Caco-2 (cell line): ENCODE measurements around the gene PRSS53. TPM values are rescaled to one million over a fixed set of nuclear protein-coding genes. Genes with fewer than 3 reads are reported as not detected.

Experiments
- BruUV-seq: library from RNA; stranded (reverse); fragments of 400-500 nt; replicated peaks from 2 replicates; lab custom pipeline; 2021; lab: Mats Ljungman, UMichigan
- CTCF ChIA-PET: fragments of 300-600 bp; sonication (Branson Sonifier 250); formaldehyde crosslinking; loops from one replicate; lab custom pipeline; 2022; ENCODE audit warnings: antibody characterized with exemption; lab: Charles Lee
- POLR2A ChIA-PET: fragments of 300-600 bp; sonication (Branson Sonifier 250); formaldehyde crosslinking; loops from one replicate; lab custom pipeline; 2022; ENCODE audit warnings: antibody characterized with exemption; lab: Charles Lee
- DNase-seq, 2 experiments: peaks; one replicate each; pipeline versions ENCODE4 v3.0.0 to v3.0.0-alpha.2; 2020 to 2022
- H3K27me3 ChIP-seq: replicated peaks from 2 replicates; pipeline ENCODE4 v1.6.0; 2011; ENCODE audit warnings: low read length; ENCODE audit not compliant: control insufficient read depth, insufficient read depth
- H3K36me3 ChIP-seq: 2 replicates; pipeline ENCODE4 v1.5.1; 2011; ENCODE audit warnings: low read length; ENCODE audit not compliant: control insufficient read depth, insufficient read depth
- H3K4me1 ChIP-seq: fragments of 250-450 bp; sonication (Bioruptor Pico); 2 replicates; pipeline ENCODE4 v1.5.1; 2020; ENCODE audit warnings: mild to moderate bottlenecking
- H3K4me3 ChIP-seq: 2 replicates; pipeline ENCODE4 v1.5.1; 2011; ENCODE audit warnings: low read depth, mild to moderate bottlenecking, control low read depth, low read length
- H3K9me3 ChIP-seq: fragments of 250-450 bp; sonication (Bioruptor Pico); 2 replicates; pipeline ENCODE4 v1.5.1; 2020; ENCODE audit warnings: mild to moderate bottlenecking, moderate library complexity
- H3K27ac Mint-ChIP-seq: one replicate; pipeline ENCODE4 v1.8.0; 2022; ENCODE audit warnings: mixed read lengths; ENCODE audit not compliant: unreplicated experiment
- H3K27me3 Mint-ChIP-seq: one replicate; pipeline ENCODE4 v1.8.0; 2022; ENCODE audit warnings: mixed read lengths; ENCODE audit not compliant: insufficient read depth, unreplicated experiment
- H3K36me3 Mint-ChIP-seq: one replicate; pipeline ENCODE4 v1.8.0; 2022; ENCODE audit warnings: mild to moderate bottlenecking, mixed read lengths; ENCODE audit not compliant: insufficient read depth, unreplicated experiment
- H3K4me1 Mint-ChIP-seq: one replicate; pipeline ENCODE4 v1.8.0; 2022; ENCODE audit warnings: low read depth, mixed read lengths; ENCODE audit not compliant: unreplicated experiment
- H3K4me3 Mint-ChIP-seq: one replicate; pipeline ENCODE4 v1.8.0; 2022; ENCODE audit warnings: mild to moderate bottlenecking, moderate library complexity, mixed read lengths; ENCODE audit not compliant: unreplicated experiment
- H3K9me3 Mint-ChIP-seq: one replicate; pipeline ENCODE4 v1.8.0; 2022; ENCODE audit warnings: mixed read lengths; ENCODE audit not compliant: unreplicated experiment
- intact Hi-C: fragments of 100-400 bp; cut with micrococcal nuclease; formaldehyde crosslinking; loops from one replicate; pipeline ENCODE4 v1.10.0; 2022; ENCODE audit not compliant: unreplicated experiment
- total RNA-seq: library from RNA; stranded (reverse); gene quantifications from 2 replicates; pipeline ENCODE4 v1.2.3, GENCODE V29; 2022
- TF ChIP-seq, protein P1 (sequence below), 2 experiments: fragments of 200-600 bp in 1 of 2; IDR thresholded peaks; 1 replicate in 1 of 2; 2 replicates in 1 of 2; pipeline versions ENCODE4 v1.5.1 to v1.8.0; 2011 to 2022; ENCODE audit warnings: antibody characterized with exemption in 1 of 2, control low read depth in 1 of 2, inconsistent platforms in 1 of 2, low read depth in 1 of 2, low read length in 1 of 2, mild to moderate bottlenecking in 1 of 2, moderate library complexity in 1 of 2; ENCODE audit not compliant: insufficient read depth in 1 of 2, severe bottlenecking in 1 of 2, unreplicated experiment in 1 of 2

Gene PRSS53
- total RNA-seq, 1 experiment from 2014 or later, result 1.8 TPM

DNA sequence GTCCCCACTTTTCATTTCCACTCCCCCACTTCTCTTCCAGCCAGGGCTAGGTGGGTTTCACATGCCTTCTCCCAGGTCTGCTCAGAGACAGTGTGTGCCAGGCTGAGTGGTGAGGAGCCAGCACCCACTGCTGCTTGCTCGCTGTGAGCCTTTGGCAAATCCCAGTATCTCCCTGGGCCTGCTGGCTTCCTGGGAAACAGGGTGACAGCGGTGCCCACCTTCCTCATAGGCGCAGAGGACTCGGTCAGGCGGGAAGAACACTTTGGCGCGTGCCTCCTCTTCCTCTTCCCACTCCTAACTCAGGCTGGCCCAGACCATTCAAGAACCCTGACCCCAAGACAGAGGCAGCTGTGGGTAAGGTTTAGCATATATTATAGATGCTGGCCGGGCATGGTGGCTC lies 456 bp upstream of the PRSS53 start:
- intact Hi-C loops, result no loop called here
- no peak for DNase-seq
- H3K36me3 ChIP-seq, result no peaks in the 10 kb centered on the region; the same call in 1 of the 2 replicates
- Mint-ChIP-seq H3K36me3 (peaks cover 15% of the 10 kb centered on the region), H3K27ac (no peak overlapping the region), H3K4me3 (no peak overlapping the region), H3K9me3 (no peaks in the 10 kb centered on the region), H3K4me1 (peaks cover 5% of the 10 kb centered on the region), H3K27me3 (no peaks in the 10 kb centered on the region)
- no peaks in the 10 kb centered on the region for H3K4me1 ChIP-seq
- TF ChIP-seq, protein P1, sequence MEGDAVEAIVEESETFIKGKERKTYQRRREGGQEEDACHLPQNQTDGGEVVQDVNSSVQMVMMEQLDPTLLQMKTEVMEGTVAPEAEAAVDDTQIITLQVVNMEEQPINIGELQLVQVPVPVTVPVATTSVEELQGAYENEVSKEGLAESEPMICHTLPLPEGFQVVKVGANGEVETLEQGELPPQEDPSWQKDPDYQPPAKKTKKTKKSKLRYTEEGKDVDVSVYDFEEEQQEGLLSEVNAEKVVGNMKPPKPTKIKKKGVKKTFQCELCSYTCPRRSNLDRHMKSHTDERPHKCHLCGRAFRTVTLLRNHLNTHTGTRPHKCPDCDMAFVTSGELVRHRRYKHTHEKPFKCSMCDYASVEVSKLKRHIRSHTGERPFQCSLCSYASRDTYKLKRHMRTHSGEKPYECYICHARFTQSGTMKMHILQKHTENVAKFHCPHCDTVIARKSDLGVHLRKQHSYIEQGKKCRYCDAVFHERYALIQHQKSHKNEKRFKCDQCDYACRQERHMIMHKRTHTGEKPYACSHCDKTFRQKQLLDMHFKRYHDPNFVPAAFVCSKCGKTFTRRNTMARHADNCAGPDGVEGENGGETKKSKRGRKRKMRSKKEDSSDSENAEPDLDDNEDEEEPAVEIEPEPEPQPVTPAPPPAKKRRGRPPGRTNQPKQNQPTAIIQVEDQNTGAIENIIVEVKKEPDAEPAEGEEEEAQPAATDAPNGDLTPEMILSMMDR (IDR thresholded peaks at IDR 0.05; ENCODE audit: insufficient read depth in 1 of 2, low read depth in 1 of 2, low read length in 1 of 2, severe bottlenecking in 1 of 2, unreplicated experiment in 1 of 2), result no peak
- no peak overlapping the region for H3K4me3 ChIP-seq
- no TSS peak for BruUV-seq
- POLR2A ChIA-PET, result no interaction called here
- CTCF ChIA-PET, result no interaction called here
- H3K27me3 ChIP-seq, result no peaks in the 10 kb centered on the region
- no peaks in the 10 kb centered on the region for H3K9me3 ChIP-seq

DNA sequence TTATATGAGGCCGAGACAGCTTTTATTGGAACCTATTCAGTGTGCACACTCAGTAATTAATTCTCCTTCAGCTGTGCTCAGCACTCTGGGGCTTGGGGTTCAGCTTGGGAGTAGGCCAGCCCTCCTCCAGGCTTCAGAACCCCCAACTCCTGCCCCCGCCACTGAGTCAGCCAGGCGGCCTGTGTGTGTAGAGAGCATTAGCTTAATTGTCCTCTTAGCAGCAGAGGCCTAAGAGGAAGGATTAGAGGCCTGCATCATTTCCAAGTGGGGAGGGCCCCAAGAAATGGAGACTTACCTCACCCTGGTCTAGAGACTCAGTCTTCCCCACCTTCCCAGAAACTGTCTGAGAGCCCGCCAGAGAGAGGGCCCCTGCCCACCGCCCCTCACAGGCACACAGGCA lies 772 bp downstream of the PRSS53 start:
- TF ChIP-seq, protein P1 (IDR thresholded peaks at IDR 0.05; ENCODE audit: insufficient read depth in 1 of 2, low read depth in 1 of 2, low read length in 1 of 2, severe bottlenecking in 1 of 2, unreplicated experiment in 1 of 2), result no peak
- BruUV-seq, result no TSS peak
- H3K27me3 ChIP-seq, result no peaks in the 10 kb centered on the region
- no peaks in the 10 kb centered on the region for H3K4me1 ChIP-seq
- Mint-ChIP-seq H3K27ac (no peak overlapping the region), H3K4me3 (no peak overlapping the region), H3K36me3 (peaks cover 24% of the 10 kb centered on the region), H3K27me3 (no peaks in the 10 kb centered on the region), H3K9me3 (no peaks in the 10 kb centered on the region), H3K4me1 (no peaks in the 10 kb centered on the region)
- H3K9me3 ChIP-seq, result no peaks in the 10 kb centered on the region
- no peak overlapping the region for H3K4me3 ChIP-seq
- H3K36me3 ChIP-seq, result no peaks in the 10 kb centered on the region; the same call in 1 of the 2 replicates
- DNase-seq, result no peak
- intact Hi-C loops, result no loop called here
- CTCF ChIA-PET, result interaction anchor here (0.5 kb wide), 1 partner anchor 153 kb away, joined by 3 read pairs; no protein-coding TSS in a partner anchor
- POLR2A ChIA-PET, result no interaction called here

DNA sequence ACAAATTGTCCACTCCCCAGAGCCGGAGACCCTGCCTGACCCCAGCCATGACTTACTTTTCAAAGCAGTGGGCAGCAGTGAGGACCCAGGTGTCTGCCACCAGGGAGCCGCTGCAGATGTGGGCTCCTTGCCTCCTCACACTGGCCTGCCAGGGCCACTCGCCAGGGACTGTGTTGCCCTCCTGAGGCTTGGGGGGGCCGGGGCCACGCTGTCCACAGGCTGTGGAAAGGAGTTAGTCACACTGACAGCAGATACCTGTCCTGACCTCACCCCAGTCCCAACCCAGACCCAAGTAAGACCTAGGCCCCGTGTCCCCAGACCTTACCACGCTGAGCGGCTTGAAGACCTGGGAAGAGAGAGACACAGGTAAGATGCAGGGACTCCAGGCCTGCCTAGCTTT lies 1.3 kb downstream of the PRSS53 start:
- no peaks in the 10 kb centered on the region for H3K4me1 Mint-ChIP-seq
- H3K27me3 Mint-ChIP-seq, result no peaks in the 10 kb centered on the region
- Histone ChIP-seq H3K36me3 (no peaks in the 10 kb centered on the region; the same call in 1 of the 2 replicates), H3K4me1 (no peaks in the 10 kb centered on the region), H3K4me3 (no peak overlapping the region), H3K9me3 (no peaks in the 10 kb centered on the region), H3K27me3 (no peaks in the 10 kb centered on the region)
- TF ChIP-seq, protein P1 (IDR thresholded peaks at IDR 0.05; ENCODE audit: insufficient read depth in 1 of 2, low read depth in 1 of 2, low read length in 1 of 2, severe bottlenecking in 1 of 2, unreplicated experiment in 1 of 2), result no peak
- no peak for DNase-seq
- no peak overlapping the region for H3K4me3 Mint-ChIP-seq
- H3K9me3 Mint-ChIP-seq, result no peaks in the 10 kb centered on the region
- ChIA-PET POLR2A (no interaction called here), CTCF (no interaction called here)
- H3K27ac Mint-ChIP-seq, result no peak overlapping the region
- intact Hi-C loops, result no loop called here
- BruUV-seq, result no TSS peak
- peaks cover 25% of the 10 kb centered on the region for H3K36me3 Mint-ChIP-seq
